Erythroblast (primary cell): ENCODE data around the gene AGAP1.

ENCODE experiments used
- GATA1 ChIP-seq: IDR thresholded peaks from 2 replicates; pipeline ENCODE4 v1.6.1; 2011; ENCODE audit warnings: low read depth, mild to moderate bottlenecking, control low read depth, low read length, moderate library complexity
- POLR2A ChIP-seq: IDR thresholded peaks from 2 replicates; pipeline ENCODE4 v1.6.1; 2011; ENCODE audit warnings: mild to moderate bottlenecking, low read length

DNA sequence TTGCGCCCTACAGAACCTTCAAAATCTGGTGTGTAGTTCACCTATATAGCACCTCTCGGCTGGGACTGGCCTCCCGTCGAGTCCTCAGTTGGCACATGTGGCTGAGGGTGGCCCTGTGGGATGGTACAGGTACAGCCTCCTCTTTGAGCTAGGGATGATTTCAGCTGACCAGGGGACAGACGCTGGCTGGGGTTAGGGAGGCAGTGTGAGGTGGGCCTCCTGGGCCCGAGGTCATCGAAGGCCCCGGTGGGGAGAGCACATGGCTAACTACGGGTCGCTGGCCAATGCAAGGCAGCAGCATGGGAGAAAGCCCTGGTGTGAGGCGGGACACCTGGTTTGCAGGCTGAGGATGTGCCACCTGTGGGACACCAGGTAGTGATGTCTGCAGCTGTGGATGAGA is 369.6 kb downstream of the AGAP1 start:
- no peak for TF ChIP-seq POLR2A
- TF ChIP-seq GATA1 = no peak
